HG03378 (cell line): ENCODE data around the gene SRPX2.

Source experiments
- ATAC-seq: cut with Tn5 transposase; IDR thresholded peaks from one replicate; pipeline ENCODE4 v1.9.1; 2021; ENCODE audit warnings: mild to moderate bottlenecking, moderate library complexity; ENCODE audit not compliant: unreplicated experiment

The SRPX2 gene

GRCh38 chrX:100649550-100650356, 5.8 kb downstream of the SRPX2 start:
- ATAC-seq: no peak

- no peak for ATAC-seq
Observed at GRCh38 chrX:100650841-100651240, 6.8 kb downstream of the SRPX2 start.

- ATAC-seq: no peak
Observed at GRCh38 chrX:100652266-100652665, 8.3 kb downstream of the SRPX2 start.

GRCh38 chrX:100654261-100654660, 10.3 kb downstream of the SRPX2 start:
- ATAC-seq: no peak

- no peak for ATAC-seq
Observed at GRCh38 chrX:100658941-100659381, 15.0 kb downstream of the SRPX2 start.

GRCh38 chrX:100659431-100660137, 15.6 kb downstream of the SRPX2 start:
- no peak for ATAC-seq

GRCh38 chrX:100662170-100662569, 18.2 kb downstream of the SRPX2 start:
- no peak for ATAC-seq

GRCh38 chrX:100662796-100663195, 18.8 kb downstream of the SRPX2 start:
- ATAC-seq: no peak

GRCh38 chrX:100663642-100664041, 19.6 kb downstream of the SRPX2 start:
- ATAC-seq: no peak

- ATAC-seq: no peak
Observed at GRCh38 chrX:100672966-100673365, 29.0 kb downstream of the SRPX2 start.

GRCh38 chrX:100673397-100673953, 29.5 kb downstream of the SRPX2 start:
- ATAC-seq: no peak

- peak; percentile 61 for ATAC-seq
Observed at GRCh38 chrX:100674705-100675104, 30.7 kb downstream of the SRPX2 start.

GRCh38 chrX:100677611-100678181, 33.7 kb downstream of the SRPX2 start:
- ATAC-seq: no peak

GRCh38 chrX:100680756-100681155, 36.8 kb downstream of the SRPX2 start:
- ATAC-seq: no peak

- no peak for ATAC-seq
Observed at GRCh38 chrX:100681599-100681998, 37.6 kb downstream of the SRPX2 start.

- no peak for ATAC-seq
Observed at GRCh38 chrX:100682939-100683338, 38.9 kb downstream of the SRPX2 start.

GRCh38 chrX:100685284-100685996, 41.4 kb downstream of the SRPX2 start:
- peak; percentile 66 for ATAC-seq

GRCh38 chrX:100685997-100686305, 42.0 kb downstream of the SRPX2 start:
- no peak for ATAC-seq

GRCh38 chrX:100687128-100687527, 43.1 kb downstream of the SRPX2 start:
- peak; percentile 44 for ATAC-seq

- ATAC-seq: peak; percentile 75
Observed at GRCh38 chrX:100687546-100687945, 43.5 kb downstream of the SRPX2 start.

- no peak for ATAC-seq
Observed at GRCh38 chrX:100695302-100695701, 51.3 kb downstream of the SRPX2 start.
